NCI-H2196 treated with DMSO at 0.1 percent for 48 hours (cell line): ENCODE data around the gene BAZ1A.
A peak's percentile ranks its signal among the peaks of the same experiment; 100 is the strongest.

Experiments used
- DNase-seq: peaks from one replicate; lab custom pipeline; 2025; ENCODE audit not compliant: unreplicated experiment; lab: John Stamatoyannopoulos, UW

Gene BAZ1A

GRCh38 chr14:34732802-34733201 is 142.4 kb downstream of the BAZ1A start:
- no peak for DNase-seq

- DNase-seq, result no peak
Measured at GRCh38 chr14:34723867-34724266, 151.3 kb downstream of the BAZ1A start.

DNA sequence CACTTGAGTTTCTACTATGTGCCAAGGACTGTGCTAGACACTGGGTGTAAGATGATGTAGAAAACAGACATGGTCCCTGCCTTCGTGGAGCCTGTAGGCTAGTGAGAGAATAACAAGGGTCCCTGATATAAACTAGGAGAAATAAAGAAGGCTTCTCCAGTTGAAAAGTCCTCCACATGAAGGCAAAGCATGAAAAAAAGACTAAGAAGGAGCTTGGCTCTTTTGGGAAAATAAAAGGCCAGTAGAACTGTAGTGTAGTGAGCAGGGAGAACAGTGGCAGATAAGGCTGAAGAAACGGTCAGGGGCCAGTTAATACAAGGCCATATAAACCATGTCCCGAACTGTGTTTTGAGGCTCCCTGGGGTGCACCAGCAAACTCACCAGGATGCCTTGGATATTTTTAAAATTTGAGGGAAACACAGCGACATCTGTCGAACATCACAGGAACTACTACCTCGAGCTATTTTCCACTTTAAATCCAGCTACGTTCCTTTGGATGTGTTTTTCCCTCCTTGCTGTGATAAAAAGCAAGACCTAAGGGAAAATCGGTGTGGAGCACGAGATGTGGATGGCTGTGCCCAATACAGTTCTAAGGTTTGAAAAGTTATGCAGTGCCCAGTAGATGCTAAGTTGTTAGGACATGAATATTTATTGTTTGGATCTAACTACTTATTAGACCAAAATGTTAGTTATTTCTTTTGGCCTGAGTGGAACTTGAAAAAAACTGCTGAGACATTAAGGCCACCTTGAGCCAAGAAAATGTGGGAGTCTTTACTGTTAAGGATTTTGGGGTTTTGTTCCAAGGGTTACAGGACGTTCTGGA is 152.2 kb downstream of the BAZ1A start:
- peak; percentile 35 for DNase-seq

DNA sequence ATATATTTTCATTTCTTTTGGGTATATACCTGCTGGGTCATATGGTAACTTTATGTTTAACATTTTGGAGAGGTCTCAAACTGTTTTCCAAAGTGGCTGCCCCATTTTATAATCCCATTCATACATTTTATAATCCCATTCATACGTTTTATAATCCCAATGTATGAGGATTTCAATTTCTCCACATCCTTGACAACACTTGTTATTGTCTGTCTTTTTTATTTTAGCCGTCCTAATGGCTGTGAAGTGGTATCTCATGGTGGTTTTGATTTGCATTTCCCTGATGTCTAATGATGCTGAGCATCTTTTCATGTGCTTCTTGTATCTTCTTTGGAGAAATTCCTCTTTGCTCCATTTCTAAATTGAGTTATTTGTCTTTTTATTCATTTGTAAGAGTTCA is 154.0 kb downstream of the BAZ1A start:
- DNase-seq, result no peak

GRCh38 chr14:34718750-34719304 is 156.3 kb downstream of the BAZ1A start:
- DNase-seq, result no peak

DNA sequence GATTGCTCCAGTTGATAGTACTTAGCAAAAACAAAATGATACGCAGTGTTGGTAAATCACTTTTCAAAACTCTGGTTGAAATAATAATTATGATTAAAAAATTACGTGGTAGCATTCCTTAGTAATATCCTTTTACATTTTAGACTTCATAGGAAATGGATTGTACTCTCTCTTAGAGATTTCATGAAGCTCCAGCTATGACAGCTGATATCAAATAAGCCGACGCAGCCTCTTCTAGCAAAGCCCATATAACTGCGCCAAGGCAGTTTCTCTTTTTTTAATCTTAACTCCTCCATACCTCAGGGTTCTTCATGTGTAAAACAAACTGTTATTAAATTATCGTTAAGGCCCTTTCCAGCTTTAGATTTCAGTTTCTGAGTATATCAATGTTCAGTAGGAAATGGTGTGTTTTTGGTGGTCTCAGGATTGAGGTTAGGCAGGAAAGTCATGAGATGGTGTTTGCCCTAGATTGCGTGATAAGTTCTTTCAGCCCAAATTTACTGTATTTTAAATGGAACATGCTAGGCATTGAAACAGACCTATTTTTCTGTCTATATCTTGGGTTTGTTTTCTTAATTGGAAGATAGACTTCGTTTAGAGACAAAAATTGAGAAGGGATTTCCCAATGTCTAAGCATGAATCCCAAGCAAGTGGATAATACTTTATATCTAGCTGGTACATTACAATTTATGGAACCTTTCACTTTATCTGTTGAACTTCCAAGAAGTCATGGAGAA is 159.9 kb downstream of the BAZ1A start:
- DNase-seq, result no peak

GRCh38 chr14:34714320-34715126 is 160.6 kb downstream of the BAZ1A start, which contains the start of gene CFL2:
CFL2 (minus strand) TSS chr14:34714593; CDS start chr14:34714540, 53 bp downstream.
- DNase-seq, result peak; percentile 83

DNA sequence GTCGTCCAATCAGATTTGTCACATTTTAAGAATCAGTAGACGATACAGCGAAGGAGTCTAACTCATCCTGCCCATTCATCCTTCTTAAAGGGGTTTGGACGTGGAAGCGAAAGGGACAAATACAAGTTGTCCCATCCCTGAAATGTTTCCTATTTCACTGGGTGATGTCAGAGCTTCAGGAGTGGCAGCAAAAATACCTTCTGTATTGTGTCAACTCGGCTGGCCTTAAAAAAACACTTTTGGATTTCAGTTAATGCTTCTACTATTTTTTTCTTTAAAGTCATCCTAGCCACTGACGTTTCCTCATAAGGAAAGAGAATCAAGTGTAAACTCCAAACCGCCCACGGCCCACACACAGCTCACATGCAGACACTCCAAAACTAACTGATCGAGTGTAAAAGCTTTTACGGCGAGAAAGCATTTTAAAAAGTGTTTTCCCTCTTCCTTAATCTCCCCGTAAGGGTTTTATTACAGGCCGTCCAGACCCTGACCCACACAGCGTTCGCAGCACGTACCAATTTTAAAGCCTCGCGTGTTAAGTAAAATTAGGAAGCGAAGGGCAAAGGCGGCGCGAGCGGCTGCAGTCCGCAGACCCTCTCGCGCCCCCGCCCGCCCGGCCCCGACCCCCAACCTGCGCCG is 161.4 kb downstream of the BAZ1A start:
- no peak for DNase-seq

- DNase-seq, result no peak
Measured at GRCh38 chr14:34713122-34713680, 162.0 kb downstream of the BAZ1A start.

- DNase-seq, result no peak
Measured at GRCh38 chr14:34711796-34712712, 163.1 kb downstream of the BAZ1A start.

DNA sequence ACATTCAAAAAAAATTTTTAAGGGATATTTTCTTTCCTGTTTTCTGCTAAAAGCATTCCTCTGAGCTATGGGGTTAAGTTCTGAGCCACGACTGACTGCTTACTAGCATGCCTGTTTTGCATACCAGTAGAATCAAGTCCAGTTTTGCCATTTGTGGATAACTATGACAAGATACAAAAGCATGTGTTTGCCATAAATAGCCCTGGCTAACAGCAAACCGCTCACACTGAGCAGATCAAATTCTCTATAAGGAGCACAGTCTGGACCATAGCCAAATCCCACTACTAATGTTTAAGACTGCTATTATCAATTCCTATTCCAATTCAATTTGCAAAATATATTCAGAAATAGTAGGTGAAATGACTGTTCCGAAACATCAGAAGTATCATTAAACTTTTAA is 164.0 kb downstream of the BAZ1A start:
- no peak for DNase-seq

DNA sequence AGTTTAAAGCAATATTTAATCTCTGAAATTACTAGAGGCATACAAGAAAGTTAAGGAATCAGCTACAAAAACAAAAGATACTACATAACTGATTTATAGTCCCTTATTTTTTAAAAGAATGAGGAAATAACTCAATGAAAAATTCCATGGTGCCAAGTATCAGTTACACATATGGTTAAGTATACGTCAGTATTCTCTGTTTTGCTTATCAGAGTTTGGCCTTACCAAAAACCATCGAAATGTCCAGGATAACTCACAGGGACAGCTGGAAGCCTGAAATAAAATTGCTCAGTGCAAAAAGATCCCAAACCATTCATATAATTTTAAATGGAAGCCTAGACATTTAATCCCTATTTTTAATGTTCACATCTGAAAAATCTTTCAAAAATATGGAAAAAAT is 164.4 kb downstream of the BAZ1A start:
- no peak for DNase-seq

GRCh38 chr14:34710006-34710405 is 165.2 kb downstream of the BAZ1A start:
- DNase-seq, result no peak

DNA sequence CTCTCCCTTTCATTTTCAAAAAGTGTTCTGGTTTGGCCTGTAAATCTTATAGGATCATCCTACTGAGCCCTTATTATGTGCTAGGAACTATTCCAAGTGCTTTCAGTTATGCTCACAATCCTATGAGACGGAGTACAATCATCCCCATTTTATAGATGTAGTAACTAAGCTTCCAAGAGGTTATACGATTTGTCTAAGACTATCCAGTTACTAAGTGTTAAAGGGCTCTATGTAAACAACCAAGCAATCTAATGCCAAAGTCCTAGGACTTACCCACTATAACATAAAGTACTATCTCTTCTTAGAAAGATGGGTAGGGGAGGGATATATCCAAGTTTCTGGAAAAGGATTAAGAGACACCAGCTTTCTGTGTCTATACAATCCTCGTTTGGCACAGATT is 167.4 kb downstream of the BAZ1A start:
- no peak for DNase-seq
